ENCODE results near the gene ONECUT3. TPM values are rescaled to one million over a fixed set of nuclear protein-coding genes. Genes with fewer than 3 reads are reported as not detected.

The ONECUT3 gene
- total and polyA plus RNA-seq, 9 of the 15 experiments (the other 6 are each of a cell fraction or from before 2014, with no cell fraction given): not detected

GRCh38 chr19:1766800-1767352 lies 13.6 kb downstream of the ONECUT3 start (continued):
- TF ChIP-seq MGA (IDR thresholded peaks at IDR 0.05) (peak; percentile 45; the same call in 1 of the 2 replicates), ZBTB40 (IDR thresholded peaks at IDR 0.05) (no peak; the same call in 1 of the 2 replicates), ZBTB40 (CRISPR knock-in tag; IDR thresholded peaks at IDR 0.05) (no peak), PTRF (tag; IDR thresholded peaks at IDR 0.05) (no peak), ZNF212 (CRISPR knock-in tag; IDR thresholded peaks at IDR 0.05) (no peak), MTA3 (IDR thresholded peaks at IDR 0.05; ENCODE audit: borderline replicate concordance) (peak; percentile 6; the same call in 1 of the 2 replicates), ZBED1 (IDR thresholded peaks at IDR 0.05) (no peak), OTX1 (CRISPR knock-in tag; IDR thresholded peaks at IDR 0.05) (no peak)
